Measurements from ENCODE around the gene AARS2.

The AARS2 gene

DNA sequence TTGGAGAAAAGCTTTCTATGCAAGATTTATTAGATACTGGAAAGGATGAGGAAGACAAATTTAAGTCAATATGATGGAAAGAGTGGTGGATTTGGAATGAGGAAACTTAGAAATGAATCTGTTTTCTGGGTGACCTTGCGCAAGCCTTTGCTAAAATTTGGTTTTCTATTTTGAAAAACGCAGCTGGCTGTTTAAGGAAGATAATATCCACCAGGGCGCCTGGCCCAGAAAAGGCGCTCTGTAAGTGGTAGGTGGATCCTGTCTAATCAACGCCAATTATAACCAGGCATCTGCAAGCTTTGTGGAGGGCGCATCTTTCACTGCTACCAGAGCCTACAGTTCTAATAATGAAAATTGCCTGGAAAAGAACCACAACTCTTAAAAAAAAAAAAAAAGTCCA is 28.9 kb upstream of the AARS2 start:
- Histone ChIP-seq H3K9ac (ENCODE audit: low read length) (no peak overlapping the region), H4K5ac (ENCODE audit: low read length) (no peak overlapping the region), H3K4me2 (ENCODE audit: low read length) (no peak overlapping the region), H2BK120ac (ENCODE audit: low read depth, low read length) (no peak overlapping the region), H3K4me1 (ENCODE audit: control insufficient read depth, low read depth, low read length) (no peaks in the 10 kb centered on the region), H3K27me3 (ENCODE audit: insufficient read depth, low read length, poor library complexity) (no peaks in the 10 kb centered on the region), H3K18ac (ENCODE audit: low read length) (no peak overlapping the region), H2BK5ac (ENCODE audit: low read length) (no peak overlapping the region), H3K56ac (ENCODE audit: low read length) (no peak overlapping the region), H3K4ac (ENCODE audit: low read depth, low read length) (no peak overlapping the region), H2AK5ac (ENCODE audit: low read length) (no peak overlapping the region), H3K4me3 (ENCODE audit: low read length) (no peak overlapping the region), H3K79me2 (ENCODE audit: control insufficient read depth, insufficient read depth, low read length) (no peaks in the 10 kb centered on the region), H3K27ac (ENCODE audit: low read depth, low read length) (no peak overlapping the region), H4K8ac (ENCODE audit: low read depth, low read length) (no peak overlapping the region), H2BK15ac (replicated peaks; ENCODE audit: low read depth) (no peak overlapping the region), H3K36me3 (ENCODE audit: control insufficient read depth, insufficient read depth, low read length) (no peaks in the 10 kb centered on the region), H3K23ac (ENCODE audit: low read length) (no peak overlapping the region), H3K79me1 (ENCODE audit: low read length) (no peaks in the 10 kb centered on the region)
- no CpG with 5 or more reads among the region's 6 CpGs for WGBS (ENCODE audit: extremely low coverage, insufficient coverage, low lambda C conversion rate)
- DNase-seq: no peak

DNA sequence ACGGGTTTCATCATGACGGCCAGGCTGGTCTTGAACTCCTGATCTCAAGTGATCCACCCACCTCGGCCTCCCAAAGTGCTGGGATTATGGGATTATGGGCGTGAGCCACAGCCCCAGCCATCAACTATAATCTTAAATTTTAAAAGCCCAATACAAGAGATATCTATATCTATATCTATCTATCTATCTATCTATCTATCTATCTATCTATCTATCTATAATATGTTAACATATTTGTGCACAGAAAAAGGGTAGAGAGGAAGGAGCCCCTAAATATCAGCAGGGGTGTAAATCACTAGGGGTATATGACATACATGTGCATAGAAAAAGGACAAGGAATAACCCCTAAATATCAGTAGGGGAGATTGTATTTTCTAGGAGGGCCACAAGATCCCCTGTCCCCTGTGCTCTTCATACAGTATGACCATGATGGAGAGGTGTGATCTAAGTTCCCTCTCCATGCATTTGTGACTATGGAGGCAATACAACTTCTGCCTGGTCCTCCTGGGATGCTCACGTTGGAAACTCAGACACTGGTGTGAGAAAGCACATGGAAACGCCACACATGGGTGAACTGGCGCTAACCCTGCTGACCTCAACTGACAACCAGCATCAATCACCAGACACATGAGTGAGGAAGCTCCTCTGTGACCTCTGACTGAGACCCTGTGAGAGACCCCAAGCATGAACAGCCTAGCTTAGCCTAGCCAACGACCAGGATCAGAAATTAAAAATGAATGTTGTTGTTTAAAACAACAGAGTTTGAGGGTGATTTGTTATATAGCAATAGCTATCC is 28.1 kb upstream of the AARS2 start:
- WGBS (ENCODE audit: extremely low coverage, insufficient coverage, low lambda C conversion rate): no CpG with 5 or more reads among the region's 8 CpGs
- Histone ChIP-seq H3K27me3 (ENCODE audit: insufficient read depth, low read length, poor library complexity) (no peaks in the 10 kb centered on the region), H3K27ac (ENCODE audit: low read depth, low read length) (no peak overlapping the region)

DNA sequence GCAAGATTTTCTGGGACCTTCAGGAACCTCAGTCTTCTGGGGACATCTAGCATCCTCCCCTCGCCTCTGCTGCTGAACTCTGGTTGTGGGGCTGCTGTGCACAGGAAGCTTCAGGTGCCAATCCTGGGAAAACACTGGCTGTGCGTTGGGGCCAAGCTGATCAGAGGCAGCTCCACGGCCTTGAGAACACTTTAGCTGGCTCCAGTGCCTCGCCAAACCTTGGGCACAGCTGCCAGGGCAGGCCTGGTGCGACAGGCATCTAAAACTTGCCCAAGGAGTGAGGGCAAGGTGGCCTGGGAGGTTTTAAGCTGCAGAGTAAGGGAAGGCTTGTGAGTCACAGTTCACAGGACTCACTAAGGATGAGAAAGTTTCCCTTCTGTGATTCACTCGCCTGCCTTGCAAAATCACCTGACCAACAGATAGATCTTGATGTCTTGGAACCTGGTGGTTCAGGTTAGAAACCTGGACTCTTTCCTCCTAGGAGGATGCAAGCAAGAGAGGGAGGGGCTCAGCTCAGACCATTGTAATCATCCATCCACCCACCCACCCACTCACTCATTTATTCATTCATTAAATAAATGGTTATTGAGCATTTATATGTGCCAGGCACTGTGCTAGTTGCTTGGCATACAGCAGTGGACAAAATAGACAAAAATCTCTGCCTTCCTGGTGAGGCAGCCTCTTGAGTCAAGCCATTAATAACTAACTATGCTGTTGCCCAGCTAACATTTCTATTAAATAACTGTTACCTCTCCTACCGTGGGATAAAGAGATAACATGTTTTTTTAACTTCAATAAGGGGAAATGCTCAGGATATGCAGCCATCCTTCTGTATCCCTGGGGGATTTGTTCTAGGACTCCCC is 26.8 kb upstream of the AARS2 start:
- H2BK15ac ChIP-seq (replicated peaks; ENCODE audit: low read depth): no peak overlapping the region
- H3K9ac ChIP-seq (ENCODE audit: low read length): no peak overlapping the region
- H3K36me3 ChIP-seq (ENCODE audit: control insufficient read depth, insufficient read depth, low read length): no peaks in the 10 kb centered on the region
- H3K4ac ChIP-seq (ENCODE audit: low read depth, low read length): no peak overlapping the region
- no peaks in the 10 kb centered on the region for H3K79me1 ChIP-seq (ENCODE audit: low read length)
- H3K27ac ChIP-seq (ENCODE audit: low read depth, low read length): no peak overlapping the region
- H3K23ac ChIP-seq (ENCODE audit: low read length): no peak overlapping the region
- DNase-seq: no peak
- no peak overlapping the region for H2BK5ac ChIP-seq (ENCODE audit: low read length)
- no CpG with 5 or more reads among the region's 7 CpGs for WGBS (ENCODE audit: extremely low coverage, insufficient coverage, low lambda C conversion rate)
- no peak overlapping the region for H3K18ac ChIP-seq (ENCODE audit: low read length)
- no peaks in the 10 kb centered on the region for H3K27me3 ChIP-seq (ENCODE audit: insufficient read depth, low read length, poor library complexity)
- no peak overlapping the region for H4K8ac ChIP-seq (ENCODE audit: low read depth, low read length)
- no peaks in the 10 kb centered on the region for H3K4me1 ChIP-seq (ENCODE audit: control insufficient read depth, low read depth, low read length)
- H4K5ac ChIP-seq (ENCODE audit: low read length): no peak overlapping the region
- no peak overlapping the region for H3K4me2 ChIP-seq (ENCODE audit: low read length)
- H3K4me3 ChIP-seq (ENCODE audit: low read length): no peak overlapping the region
- H3K56ac ChIP-seq (ENCODE audit: low read length): no peak overlapping the region
- H2BK120ac ChIP-seq (ENCODE audit: low read depth, low read length): no peak overlapping the region
- H2AK5ac ChIP-seq (ENCODE audit: low read length): no peak overlapping the region
- no peaks in the 10 kb centered on the region for H3K79me2 ChIP-seq (ENCODE audit: control insufficient read depth, insufficient read depth, low read length)

More for the DNA sequence above, 28.1 kb upstream of the AARS2 start:
- Histone ChIP-seq H3K56ac (ENCODE audit: low read length) (no peak overlapping the region), H3K23ac (ENCODE audit: low read length) (no peak overlapping the region), H3K79me2 (ENCODE audit: control insufficient read depth, insufficient read depth, low read length) (no peaks in the 10 kb centered on the region), H3K36me3 (ENCODE audit: control insufficient read depth, insufficient read depth, low read length) (no peaks in the 10 kb centered on the region), H3K4me2 (ENCODE audit: low read length) (no peak overlapping the region), H2BK120ac (ENCODE audit: low read depth, low read length) (no peak overlapping the region), H3K4ac (ENCODE audit: low read depth, low read length) (no peak overlapping the region), H3K18ac (ENCODE audit: low read length) (no peak overlapping the region), H3K79me1 (ENCODE audit: low read length) (no peaks in the 10 kb centered on the region), H3K4me1 (ENCODE audit: control insufficient read depth, low read depth, low read length) (no peaks in the 10 kb centered on the region), H2BK5ac (ENCODE audit: low read length) (no peak overlapping the region), H4K8ac (ENCODE audit: low read depth, low read length) (no peak overlapping the region), H4K5ac (ENCODE audit: low read length) (no peak overlapping the region), H3K9ac (ENCODE audit: low read length) (no peak overlapping the region), H2AK5ac (ENCODE audit: low read length) (no peak overlapping the region), H3K4me3 (ENCODE audit: low read length) (no peak overlapping the region), H2BK15ac (replicated peaks; ENCODE audit: low read depth) (no peak overlapping the region)
- no peak for DNase-seq

DNA sequence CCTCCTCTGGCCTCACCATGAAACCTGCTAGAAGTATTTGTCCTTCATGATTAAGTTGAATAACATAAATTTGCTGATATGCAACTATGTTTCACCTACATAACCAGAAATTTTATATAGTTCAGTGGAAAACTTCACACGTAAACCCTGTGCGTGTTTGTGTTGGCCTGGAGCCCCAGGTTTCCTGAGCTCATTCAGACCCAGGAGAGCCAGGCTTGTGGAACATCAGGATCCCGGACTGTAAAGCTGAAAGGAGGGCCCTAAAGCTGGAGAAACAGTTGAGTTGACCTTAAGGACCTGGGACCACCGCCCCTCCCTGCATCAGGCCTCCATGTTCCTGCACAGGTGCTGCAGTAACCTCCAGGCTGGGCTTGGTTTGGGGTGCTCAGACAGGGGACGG is 26.2 kb upstream of the AARS2 start:
- WGBS (ENCODE audit: extremely low coverage, insufficient coverage, low lambda C conversion rate): no CpG with 5 or more reads among the region's 5 CpGs
- no peak overlapping the region for H3K4me2 ChIP-seq (ENCODE audit: low read length)
- H4K8ac ChIP-seq (ENCODE audit: low read depth, low read length): no peak overlapping the region
- H3K18ac ChIP-seq (ENCODE audit: low read length): no peak overlapping the region
- no peak overlapping the region for H3K4me3 ChIP-seq (ENCODE audit: low read length)
- H3K9ac ChIP-seq (ENCODE audit: low read length): no peak overlapping the region
- no peak overlapping the region for H3K4ac ChIP-seq (ENCODE audit: low read depth, low read length)
- no peak overlapping the region for H2BK5ac ChIP-seq (ENCODE audit: low read length)
- no peak overlapping the region for H3K56ac ChIP-seq (ENCODE audit: low read length)
- no peak overlapping the region for H3K23ac ChIP-seq (ENCODE audit: low read length)
- no peaks in the 10 kb centered on the region for H3K36me3 ChIP-seq (ENCODE audit: control insufficient read depth, insufficient read depth, low read length)
- H3K79me2 ChIP-seq (ENCODE audit: control insufficient read depth, insufficient read depth, low read length): no peaks in the 10 kb centered on the region
- H3K79me1 ChIP-seq (ENCODE audit: low read length): no peaks in the 10 kb centered on the region
- DNase-seq: no peak
- H3K4me1 ChIP-seq (ENCODE audit: control insufficient read depth, low read depth, low read length): no peaks in the 10 kb centered on the region
- no peaks in the 10 kb centered on the region for H3K27me3 ChIP-seq (ENCODE audit: insufficient read depth, low read length, poor library complexity)
- H3K27ac ChIP-seq (ENCODE audit: low read depth, low read length): no peak overlapping the region
- H4K5ac ChIP-seq (ENCODE audit: low read length): no peak overlapping the region
- no peak overlapping the region for H2AK5ac ChIP-seq (ENCODE audit: low read length)
- no peak overlapping the region for H2BK15ac ChIP-seq (replicated peaks; ENCODE audit: low read depth)
- no peak overlapping the region for H2BK120ac ChIP-seq (ENCODE audit: low read depth, low read length)

DNA sequence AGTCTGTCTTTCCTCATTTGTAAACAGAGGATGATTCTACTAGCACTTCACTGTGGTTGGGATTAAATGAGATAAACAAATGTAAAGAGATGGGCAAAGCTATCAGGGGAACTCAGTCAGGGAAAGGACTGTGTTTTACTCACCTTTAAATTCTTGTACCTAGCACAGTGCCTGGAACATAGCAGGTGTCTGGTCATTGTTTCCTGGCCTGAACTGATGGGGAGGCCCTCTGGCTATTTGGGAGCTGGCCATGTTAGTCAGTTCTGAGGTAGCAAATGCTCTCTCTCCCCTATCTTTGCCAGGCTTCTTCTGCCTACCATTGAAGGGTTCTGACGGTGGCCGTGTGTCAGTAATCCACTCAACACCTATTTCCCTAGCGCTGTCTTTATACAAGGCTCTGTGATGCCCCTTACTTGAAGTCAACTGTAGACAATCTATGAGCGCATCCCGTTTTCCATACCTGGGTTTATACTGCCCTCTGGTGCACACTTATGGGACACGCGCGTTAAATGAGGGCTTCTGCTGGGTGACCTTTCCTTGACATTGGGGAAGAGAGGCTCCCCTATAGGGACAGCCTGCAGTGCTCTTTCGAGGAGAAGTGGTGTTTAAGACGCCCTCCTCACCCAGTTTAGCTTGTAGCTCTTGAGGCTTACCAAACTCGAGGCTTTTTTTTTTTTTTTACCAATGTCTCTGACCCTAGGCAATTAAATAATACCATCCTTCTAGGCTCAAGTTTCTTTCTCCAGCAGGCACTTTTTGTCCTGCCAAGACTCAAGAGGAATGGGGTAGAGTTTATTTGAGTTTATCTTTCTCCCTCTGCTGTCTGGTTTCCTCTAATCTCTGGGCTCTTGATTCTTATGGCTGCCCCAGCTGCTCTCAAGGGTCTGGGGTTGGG is 25.3 kb upstream of the AARS2 start:
- Histone ChIP-seq H3K79me2 (ENCODE audit: control insufficient read depth, insufficient read depth, low read length) (no peaks in the 10 kb centered on the region), H3K4me1 (ENCODE audit: control insufficient read depth, low read depth, low read length) (no peaks in the 10 kb centered on the region), H3K36me3 (ENCODE audit: control insufficient read depth, insufficient read depth, low read length) (no peaks in the 10 kb centered on the region), H3K27ac (ENCODE audit: low read depth, low read length) (no peak overlapping the region), H3K4me2 (ENCODE audit: low read length) (no peak overlapping the region), H2BK15ac (replicated peaks; ENCODE audit: low read depth) (no peak overlapping the region), H2AK5ac (ENCODE audit: low read length) (no peak overlapping the region), H3K27me3 (ENCODE audit: insufficient read depth, low read length, poor library complexity) (no peaks in the 10 kb centered on the region), H2BK120ac (ENCODE audit: low read depth, low read length) (no peak overlapping the region), H3K23ac (ENCODE audit: low read length) (no peak overlapping the region), H3K18ac (ENCODE audit: low read length) (no peak overlapping the region), H3K4me3 (ENCODE audit: low read length) (no peak overlapping the region), H3K4ac (ENCODE audit: low read depth, low read length) (no peak overlapping the region), H4K5ac (ENCODE audit: low read length) (no peak overlapping the region), H3K9ac (ENCODE audit: low read length) (no peak overlapping the region), H3K79me1 (ENCODE audit: low read length) (no peaks in the 10 kb centered on the region), H3K56ac (ENCODE audit: low read length) (no peak overlapping the region), H2BK5ac (ENCODE audit: low read length) (no peak overlapping the region), H4K8ac (ENCODE audit: low read depth, low read length) (no peak overlapping the region)
- WGBS (ENCODE audit: extremely low coverage, insufficient coverage, low lambda C conversion rate): no CpG with 5 or more reads among the region's 11 CpGs
- DNase-seq: peak; percentile 77
